KBM-7 (cell line): ENCODE data around the gene CRYBG3.
A peak's percentile ranks its signal among the peaks of the same experiment; 100 is the strongest.

Experiments used
- DNase-seq: peaks from one replicate; pipeline ENCODE4 v3.0.0-alpha.2; 2015
- in situ Hi-C: fragments of 300-500 bp; cut with MboI; formaldehyde crosslinking; loops from 2 replicates; pipeline ENCODE4 v1.14.3; 2020; ENCODE audit warnings: low sequenced_read_pairs, low pct_unique_long_range_greater_than_20kb, mixed read lengths

The CRYBG3 gene

DNA sequence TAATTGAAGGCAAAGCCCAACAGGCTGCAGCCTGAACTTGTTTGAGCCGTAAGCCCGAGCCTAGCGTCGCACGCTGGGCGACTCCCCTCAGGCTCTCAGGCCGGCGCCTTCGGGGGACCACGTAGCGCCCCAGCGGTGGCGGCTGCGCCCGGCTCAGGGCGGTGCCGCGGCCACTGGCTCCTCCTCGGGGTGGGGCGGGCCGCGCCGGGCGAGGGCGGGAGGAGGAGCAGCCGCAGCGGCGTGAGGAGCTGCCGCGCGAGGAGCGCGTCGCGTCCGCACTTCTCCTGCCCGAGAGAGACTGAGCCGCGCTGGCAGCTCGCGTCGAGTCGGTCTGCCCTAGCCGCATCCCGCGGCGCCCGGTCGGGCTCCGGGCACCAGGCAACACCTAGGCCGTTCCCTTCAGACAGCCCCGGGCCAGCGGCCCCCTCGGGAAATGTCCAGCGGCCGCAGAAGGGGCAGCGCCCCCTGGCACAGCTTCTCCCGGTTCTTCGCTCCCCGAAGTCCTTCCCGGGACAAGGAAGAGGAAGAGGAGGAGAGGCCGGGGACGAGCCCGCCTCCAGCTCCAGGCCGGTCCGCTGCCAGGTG is at the start of gene CRYBG3:
TSS of gene CRYBG3 (plus strand) at position 238 of the 585 bp plus-strand sequence. CDS start at position 434, 196 bp downstream.
- in situ Hi-C loops: no loop called here
- DNase-seq: peak; percentile 89

GRCh38 chr3:97772926-97773325 is 48.9 kb upstream of the CRYBG3 start:
- DNase-seq: no peak
- in situ Hi-C loops: no loop called here

GRCh38 chr3:97778152-97778551 is 43.7 kb upstream of the CRYBG3 start:
- no peak for DNase-seq
- in situ Hi-C loops: no loop called here

GRCh38 chr3:97793420-97794019 is 28.3 kb upstream of the CRYBG3 start:
- DNase-seq: peak; percentile 79

GRCh38 chr3:97795951-97796350 is 25.9 kb upstream of the CRYBG3 start:
- DNase-seq: no peak
- in situ Hi-C loops: loop anchor here (10.0 kb wide), 1 partner anchor 229 kb away; no protein-coding TSS in a partner anchor

More at GRCh38 chr3:97793420-97794019, 28.3 kb upstream of the CRYBG3 start:
- in situ Hi-C loops: loop anchor here (10.0 kb wide), 1 partner anchor 231 kb away; no protein-coding TSS in a partner anchor

DNA sequence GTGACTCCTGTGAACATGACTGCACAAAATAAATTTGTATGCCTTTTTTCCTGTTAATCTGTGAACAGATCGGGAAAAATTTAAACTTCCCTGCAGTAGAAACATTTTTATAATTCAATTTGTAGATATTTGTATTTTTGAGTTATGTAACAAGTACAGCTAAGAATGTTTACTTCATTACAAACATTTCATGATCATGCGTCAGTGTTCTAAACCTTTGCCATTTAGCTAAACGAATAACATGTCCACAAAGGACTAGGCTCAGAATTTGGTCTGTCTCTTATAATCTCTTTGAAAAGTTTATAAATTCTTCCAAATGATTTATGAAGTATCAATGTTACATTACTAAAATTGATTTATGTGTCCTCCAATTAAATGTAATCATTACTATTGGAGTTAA is 17.3 kb upstream of the CRYBG3 start:
- in situ Hi-C loops: no loop called here
- no peak for DNase-seq

- no peak for DNase-seq
- in situ Hi-C loops: no loop called here
These were observed 10.9 kb upstream of the CRYBG3 start for GRCh38 chr3:97810779-97811390.

DNA sequence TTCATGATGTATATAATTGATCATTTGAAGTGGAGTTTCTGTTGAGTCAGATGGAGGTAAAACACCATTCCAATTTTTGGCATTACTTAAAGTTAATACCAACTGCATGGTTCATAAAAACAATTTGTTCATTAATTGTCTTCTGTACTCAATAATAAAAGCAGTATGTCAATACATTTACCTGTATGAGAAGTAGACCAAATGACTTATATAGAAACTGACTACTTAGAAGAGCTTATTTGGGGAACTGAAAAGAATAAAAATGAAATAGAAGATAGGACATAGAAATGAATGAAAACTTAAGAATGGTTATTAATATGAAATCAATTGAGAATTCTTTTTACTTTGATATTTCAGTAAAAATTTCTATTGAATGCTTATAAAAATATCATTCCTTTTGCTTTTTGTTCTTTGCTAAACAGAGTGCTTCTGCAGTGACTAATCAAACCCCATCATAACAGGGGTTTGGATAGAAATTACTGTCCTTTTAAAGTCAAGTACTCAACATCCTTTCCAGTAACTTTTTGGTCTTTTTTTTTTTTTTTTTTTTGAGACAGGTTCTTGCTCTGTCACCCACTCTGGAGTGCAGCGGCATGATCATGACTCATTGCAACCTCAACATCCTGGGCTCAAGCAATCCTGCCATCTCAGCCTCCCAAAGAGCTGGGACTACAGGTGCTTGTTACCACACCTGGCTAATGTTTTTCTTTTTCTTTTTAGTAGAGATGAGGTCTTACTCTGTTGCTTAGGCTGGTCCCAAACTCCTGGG is 6.5 kb upstream of the CRYBG3 start:
- in situ Hi-C loops: no loop called here
- DNase-seq: no peak

DNA sequence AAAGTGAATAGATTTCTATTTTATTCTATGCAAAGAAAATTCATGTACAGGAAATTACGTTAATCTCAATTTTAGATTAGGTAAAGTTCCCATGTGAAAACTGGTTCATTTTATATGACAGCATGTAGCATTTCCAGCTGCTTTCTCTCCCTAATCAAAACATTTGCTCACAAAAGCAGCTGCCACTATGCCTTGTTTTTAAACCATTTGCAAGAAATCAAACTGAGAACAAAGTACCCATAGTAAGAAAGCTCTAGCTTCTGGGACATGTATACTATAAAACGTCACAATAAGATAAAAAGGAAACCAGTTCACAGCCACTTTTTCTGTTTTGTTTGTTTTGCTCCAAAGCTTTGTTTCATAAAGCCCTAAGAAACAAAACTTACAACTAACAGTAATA is 5.0 kb upstream of the CRYBG3 start:
- no peak for DNase-seq
- in situ Hi-C loops: no loop called here

- in situ Hi-C loops: no loop called here
- DNase-seq: no peak
These were observed 3.8 kb upstream of the CRYBG3 start for GRCh38 chr3:97817965-97818364.

DNA sequence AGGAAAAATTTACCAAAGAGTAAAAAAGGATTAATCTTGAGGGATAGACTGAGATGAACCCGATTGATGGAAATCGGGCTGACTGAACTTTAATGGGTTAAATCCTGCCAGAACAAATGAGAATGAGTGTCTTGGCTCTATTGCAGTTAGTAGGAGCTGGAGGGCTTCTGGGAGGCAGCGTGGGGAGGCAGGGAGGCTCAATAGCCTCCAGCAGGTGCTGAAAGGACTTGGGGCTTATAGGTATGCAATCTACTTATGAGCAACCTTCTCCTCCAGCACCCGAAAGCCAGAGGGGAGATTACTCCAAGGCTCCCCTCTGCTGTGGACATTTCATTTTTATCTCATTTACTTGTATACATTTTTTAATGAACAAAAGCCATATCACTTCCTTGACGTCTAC is 1.0 kb upstream of the CRYBG3 start:
- no peak for DNase-seq
- in situ Hi-C loops: no loop called here

DNA sequence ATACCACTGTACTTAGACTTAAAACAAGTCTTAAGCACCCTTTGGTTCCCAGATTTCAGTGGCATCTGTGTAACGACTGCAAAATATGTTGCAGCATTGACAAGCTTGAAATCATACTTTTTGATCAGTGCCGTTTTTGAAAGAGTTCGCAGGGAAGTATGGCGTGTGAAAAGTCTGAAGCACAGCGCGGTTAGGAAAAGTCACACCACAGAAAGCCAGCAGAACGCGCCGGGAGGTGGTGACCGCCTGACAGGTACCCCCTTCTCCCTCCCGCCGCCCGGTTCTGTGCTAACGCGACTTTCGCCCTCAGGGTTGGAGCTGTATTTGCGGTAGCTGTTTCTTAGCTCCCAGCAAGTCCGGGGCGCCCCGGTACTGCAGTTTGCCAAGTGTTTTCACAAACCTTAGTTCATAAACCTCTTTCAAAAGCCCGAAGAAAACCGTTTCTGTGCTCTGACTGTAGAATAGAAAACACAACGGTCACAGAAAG is 481 bp upstream of the CRYBG3 start:
- in situ Hi-C loops: no loop called here
- no peak for DNase-seq

GRCh38 chr3:97822359-97822775 is 556 bp downstream of the CRYBG3 start:
- in situ Hi-C loops: no loop called here
- no peak for DNase-seq

DNA sequence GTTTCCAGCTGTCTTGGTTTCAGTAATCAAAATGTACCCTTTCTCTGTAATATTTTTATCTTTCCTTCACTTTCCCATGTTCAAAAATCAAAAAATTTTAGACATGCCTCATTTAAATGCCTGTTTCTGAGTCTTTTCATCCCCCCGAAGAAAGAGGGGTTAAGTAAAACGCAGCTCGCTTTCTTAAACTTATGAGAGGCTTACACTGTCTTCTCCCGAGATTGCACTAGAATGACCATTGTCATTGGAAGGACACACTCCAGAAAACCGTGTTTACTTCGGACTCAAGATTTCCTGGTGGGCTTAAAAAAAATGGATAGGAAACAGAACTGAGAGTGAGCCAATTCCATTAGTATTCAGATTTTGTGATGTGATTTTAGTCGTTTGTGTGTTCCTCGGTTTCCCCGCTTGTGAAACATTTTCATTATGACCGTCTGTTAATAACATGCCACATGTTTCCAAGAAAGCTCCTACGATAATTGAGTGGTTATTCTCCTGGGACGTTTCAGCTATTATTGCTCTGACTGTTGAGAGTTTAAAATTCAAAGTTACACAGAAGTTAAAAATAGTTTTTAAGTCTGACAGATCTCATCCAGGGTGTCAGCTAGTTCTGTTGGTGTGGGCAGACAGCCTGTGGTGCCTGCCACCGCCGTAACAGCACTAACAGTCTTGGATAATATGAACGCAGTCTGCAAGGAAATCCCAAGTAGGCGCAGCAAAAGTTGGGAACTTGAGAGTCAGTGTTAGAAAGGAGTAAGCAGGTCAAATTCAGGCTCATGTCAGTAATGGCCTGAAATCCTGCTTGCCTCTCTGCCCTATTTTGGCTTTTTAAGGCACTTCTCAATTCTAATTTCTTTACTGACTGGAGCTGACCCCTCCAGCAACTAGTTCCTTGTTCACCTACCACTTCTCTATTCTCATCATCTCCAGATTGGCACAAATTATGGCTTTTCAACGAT is 1.5 kb downstream of the CRYBG3 start:
- in situ Hi-C loops: no loop called here
- DNase-seq: peak; percentile 59

- in situ Hi-C loops: no loop called here
- DNase-seq: no peak
These were observed 3.3 kb downstream of the CRYBG3 start for GRCh38 chr3:97825101-97825500.

- DNase-seq: no peak
These were observed 6.1 kb downstream of the CRYBG3 start for GRCh38 chr3:97827741-97828471.

DNA sequence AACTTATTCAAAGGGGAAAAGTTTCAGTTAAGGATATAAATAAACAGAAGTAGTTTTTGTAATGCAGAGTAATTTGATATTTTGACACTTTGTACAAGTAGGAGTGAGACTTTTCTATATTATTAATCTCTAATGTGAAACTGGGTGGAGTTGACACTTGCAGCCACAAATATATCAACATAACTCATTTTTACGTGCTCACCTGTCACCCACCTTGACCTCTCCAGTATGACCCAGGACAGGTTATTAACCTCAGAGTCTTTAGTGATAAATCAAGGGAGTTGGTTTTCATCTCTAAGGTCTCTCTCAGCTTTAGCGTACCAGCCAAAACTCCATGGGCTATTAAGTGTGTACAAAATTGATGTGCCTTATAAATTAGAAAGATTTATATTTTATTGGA is 7.4 kb downstream of the CRYBG3 start:
- in situ Hi-C loops: no loop called here
- no peak for DNase-seq

More at GRCh38 chr3:97827741-97828471, 6.1 kb downstream of the CRYBG3 start:
- in situ Hi-C loops: no loop called here

DNA sequence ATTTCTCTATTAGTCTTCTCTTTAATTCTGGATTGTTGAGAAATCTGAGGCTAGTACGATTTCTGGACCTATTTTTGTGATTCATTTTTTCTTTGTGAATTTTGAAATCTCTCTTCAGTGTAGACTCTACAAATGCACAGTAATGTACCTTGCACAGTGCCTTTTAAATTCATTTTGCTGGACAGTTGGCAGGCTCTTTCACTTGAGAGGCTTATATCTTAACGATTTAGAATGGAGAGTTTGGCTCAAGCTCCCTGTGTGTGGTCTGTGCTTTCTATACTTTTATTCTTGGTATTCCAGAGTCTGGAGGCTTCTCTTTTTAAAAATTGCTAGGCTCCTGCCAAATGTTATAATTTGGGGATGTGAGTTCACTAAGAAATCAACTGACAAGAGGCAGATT is 8.8 kb downstream of the CRYBG3 start:
- no peak for DNase-seq
- in situ Hi-C loops: no loop called here
